RWPE2 (cell line): ENCODE results near the gene CLK4.

Experiments used
- ATAC-seq: fragments of 200-7000 bp; cut with Tn5 transposase; 3 replicates; pipeline ENCODE4 v1.9.1; 2021; ENCODE audit warnings: low read depth
- DNase-seq: peaks from one replicate; pipeline ENCODE4 v3.0.0-alpha.2; 2020; ENCODE audit warnings: low spot score
- H3K27ac ChIP-seq: fragments of 450-650 bp; 2 replicates; pipeline ENCODE4 v1.5.1; 2017; ENCODE audit warnings: mild to moderate bottlenecking; ENCODE audit not compliant: poor library complexity, severe bottlenecking
- H3K27me3 ChIP-seq: fragments of 250-450 bp; sonication (Bioruptor Pico); 2 replicates; pipeline ENCODE4 v1.5.1; 2021; ENCODE audit warnings: mild to moderate bottlenecking, moderate library complexity; ENCODE audit not compliant: insufficient read depth, poor library complexity, severe bottlenecking
- H3K36me3 ChIP-seq: fragments of 250-450 bp; sonication (Bioruptor Pico); 2 replicates; pipeline ENCODE4 v1.5.1; 2020; ENCODE audit warnings: low read depth, mild to moderate bottlenecking, moderate library complexity
- H3K4me1 ChIP-seq: fragments of 250-450 bp; sonication (Bioruptor Pico); 2 replicates; pipeline ENCODE4 v1.5.1; 2021; ENCODE audit warnings: mild to moderate bottlenecking, moderate library complexity; ENCODE audit not compliant: insufficient read depth, poor library complexity, severe bottlenecking
- H3K4me3 ChIP-seq: fragments of 250-450 bp; sonication (Bioruptor Pico); 2 replicates; pipeline ENCODE4 v1.5.1; 2021; ENCODE audit warnings: mild to moderate bottlenecking, moderate library complexity; ENCODE audit not compliant: severe bottlenecking
- H3K9me3 ChIP-seq: fragments of 250-450 bp; sonication (Bioruptor Pico); 2 replicates; pipeline ENCODE4 v1.5.1; 2021; ENCODE audit warnings: mild to moderate bottlenecking, moderate library complexity; ENCODE audit not compliant: severe bottlenecking
- TF ChIP-seq, protein P1 (sequence below): fragments of 450-650 bp; IDR thresholded peaks from one replicate; pipeline ENCODE4 v1.5.1; 2017; ENCODE audit warnings: mild to moderate bottlenecking, moderate library complexity; ENCODE audit not compliant: poor library complexity, severe bottlenecking

CLK4 gene

DNA sequence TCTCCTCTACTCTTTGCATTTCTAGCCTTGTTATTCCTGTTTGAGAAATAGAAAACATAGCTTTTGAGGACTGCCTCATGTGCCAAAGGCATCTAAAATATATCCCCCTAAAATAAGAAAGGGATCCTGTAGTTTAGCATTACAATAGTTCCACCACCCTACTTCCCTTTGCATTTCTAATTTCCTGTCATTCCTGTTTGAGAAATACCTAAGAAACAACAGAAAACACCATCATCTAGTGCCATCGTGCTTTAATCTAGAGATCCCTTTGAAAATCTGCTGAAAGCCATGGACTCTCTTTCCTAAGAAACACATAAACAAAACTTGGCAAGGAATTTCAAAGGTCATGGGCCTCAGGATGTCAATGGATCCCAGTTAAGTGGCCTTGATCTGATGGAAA is 7.5 kb downstream of the CLK4 start:
- no peak for ATAC-seq

DNA sequence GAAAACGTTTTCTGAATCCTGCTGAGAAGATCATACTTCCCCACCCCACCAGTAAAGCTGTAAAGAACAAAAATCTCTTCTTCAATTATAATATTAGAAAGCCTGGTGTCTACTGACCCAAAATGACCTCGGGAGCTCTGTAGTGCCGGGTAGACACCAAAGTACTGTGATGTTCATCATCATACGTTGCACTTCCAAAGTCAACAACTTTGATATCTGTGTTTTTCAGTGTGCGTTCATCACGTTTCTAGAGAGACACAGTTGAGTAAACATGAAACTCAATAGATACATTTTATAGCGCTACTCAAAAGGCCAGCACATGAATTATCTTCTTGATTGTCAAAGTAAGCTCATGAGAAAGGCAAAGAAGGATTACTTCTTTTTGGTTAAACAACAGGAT is 14.6 kb downstream of the CLK4 start:
- ATAC-seq: no peak
- no peaks in the 10 kb centered on the region for H3K27me3 ChIP-seq
- H3K9me3 ChIP-seq: no peaks in the 10 kb centered on the region
- TF ChIP-seq, protein P1, sequence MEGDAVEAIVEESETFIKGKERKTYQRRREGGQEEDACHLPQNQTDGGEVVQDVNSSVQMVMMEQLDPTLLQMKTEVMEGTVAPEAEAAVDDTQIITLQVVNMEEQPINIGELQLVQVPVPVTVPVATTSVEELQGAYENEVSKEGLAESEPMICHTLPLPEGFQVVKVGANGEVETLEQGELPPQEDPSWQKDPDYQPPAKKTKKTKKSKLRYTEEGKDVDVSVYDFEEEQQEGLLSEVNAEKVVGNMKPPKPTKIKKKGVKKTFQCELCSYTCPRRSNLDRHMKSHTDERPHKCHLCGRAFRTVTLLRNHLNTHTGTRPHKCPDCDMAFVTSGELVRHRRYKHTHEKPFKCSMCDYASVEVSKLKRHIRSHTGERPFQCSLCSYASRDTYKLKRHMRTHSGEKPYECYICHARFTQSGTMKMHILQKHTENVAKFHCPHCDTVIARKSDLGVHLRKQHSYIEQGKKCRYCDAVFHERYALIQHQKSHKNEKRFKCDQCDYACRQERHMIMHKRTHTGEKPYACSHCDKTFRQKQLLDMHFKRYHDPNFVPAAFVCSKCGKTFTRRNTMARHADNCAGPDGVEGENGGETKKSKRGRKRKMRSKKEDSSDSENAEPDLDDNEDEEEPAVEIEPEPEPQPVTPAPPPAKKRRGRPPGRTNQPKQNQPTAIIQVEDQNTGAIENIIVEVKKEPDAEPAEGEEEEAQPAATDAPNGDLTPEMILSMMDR: no peak
- DNase-seq: no peak
- no peak overlapping the region for H3K27ac ChIP-seq
- no peak overlapping the region for H3K4me3 ChIP-seq
- peaks cover 2% of the 10 kb centered on the region for H3K4me1 ChIP-seq
- H3K36me3 ChIP-seq: peaks cover 96% of the 10 kb centered on the region

More for the DNA sequence above, 7.5 kb downstream of the CLK4 start:
- TF ChIP-seq, protein P1: no peak
- Histone ChIP-seq H3K4me3 (no peak overlapping the region), H3K36me3 (peaks cover 91% of the 10 kb centered on the region), H3K27ac (no peak overlapping the region), H3K4me1 (peaks cover 10% of the 10 kb centered on the region), H3K27me3 (no peaks in the 10 kb centered on the region), H3K9me3 (no peaks in the 10 kb centered on the region)
- DNase-seq: no peak

DNA sequence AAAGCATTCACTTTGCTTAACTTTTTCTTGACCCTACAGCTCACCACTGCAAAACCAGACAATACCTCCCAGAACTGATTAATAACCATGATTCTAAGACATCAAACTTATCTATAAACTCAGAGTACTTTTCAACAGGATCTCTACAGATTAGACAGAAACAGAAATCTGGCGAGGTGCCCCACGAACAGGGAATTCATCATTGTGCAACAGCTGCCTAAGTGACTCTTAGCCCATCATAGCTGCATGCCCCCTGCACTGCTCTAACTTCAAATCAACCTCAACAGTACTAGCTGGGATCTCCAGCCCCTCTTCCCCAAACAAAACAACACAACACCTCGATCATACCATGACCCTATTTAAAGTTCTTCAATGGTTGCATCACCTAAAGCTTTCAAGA is 20.6 kb downstream of the CLK4 start:
- Histone ChIP-seq H3K4me1 (no peaks in the 10 kb centered on the region), H3K27me3 (no peaks in the 10 kb centered on the region), H3K36me3 (peaks cover 96% of the 10 kb centered on the region), H3K9me3 (no peaks in the 10 kb centered on the region), H3K27ac (no peak overlapping the region), H3K4me3 (no peak overlapping the region)
- DNase-seq: no peak
- TF ChIP-seq, protein P1: no peak
- ATAC-seq: no peak

DNA sequence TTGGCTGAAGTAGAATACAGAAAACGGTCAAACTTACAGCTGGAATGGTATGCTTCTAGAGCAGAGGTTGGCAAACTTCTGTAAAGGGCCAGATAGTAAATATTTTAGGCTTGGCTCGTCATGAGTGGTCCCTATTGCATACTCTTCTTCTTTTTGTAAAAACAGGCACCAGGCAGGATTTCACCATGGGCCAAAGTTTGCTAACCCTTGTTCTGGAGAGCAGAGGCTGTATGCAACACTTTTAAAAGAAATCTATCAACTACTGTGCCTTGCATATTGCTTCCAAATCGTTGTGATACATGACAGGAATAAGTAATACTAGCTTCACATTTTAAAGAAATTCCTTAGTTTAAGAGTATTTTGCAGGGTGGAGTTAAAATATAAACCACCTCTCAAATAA is 21.1 kb downstream of the CLK4 start:
- ATAC-seq: no peak
- peaks cover 96% of the 10 kb centered on the region for H3K36me3 ChIP-seq
- TF ChIP-seq, protein P1: no peak

DNA sequence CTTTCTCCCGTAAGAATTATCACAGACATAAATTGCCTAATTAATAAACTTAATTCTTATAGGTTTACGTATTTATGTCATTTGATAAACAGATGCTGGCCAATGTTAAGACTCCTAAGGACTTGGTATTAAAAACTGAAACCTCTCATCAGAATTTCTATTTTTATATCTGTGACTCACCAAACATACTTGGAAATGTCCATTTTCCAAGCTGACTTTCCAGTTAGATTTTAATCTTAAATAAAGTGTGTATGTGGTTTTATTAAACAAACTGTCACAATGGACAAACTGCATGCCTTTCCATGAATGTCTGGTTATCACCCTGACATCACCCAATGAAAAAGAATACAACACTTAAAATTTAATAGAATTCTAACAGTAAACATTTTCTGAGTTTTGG is 24.1 kb downstream of the CLK4 start:
- ATAC-seq (no peak), DNase-seq (no peak)
- H3K9me3 ChIP-seq: no peaks in the 10 kb centered on the region
- TF ChIP-seq, protein P1: no peak
- H3K4me1 ChIP-seq: no peaks in the 10 kb centered on the region
- H3K27me3 ChIP-seq: no peaks in the 10 kb centered on the region
- H3K36me3 ChIP-seq: peaks cover 67% of the 10 kb centered on the region
- H3K4me3 ChIP-seq: no peak overlapping the region
- H3K27ac ChIP-seq: no peak overlapping the region

More for the DNA sequence above, 21.1 kb downstream of the CLK4 start:
- Histone ChIP-seq H3K27ac (no peak overlapping the region), H3K4me3 (no peak overlapping the region), H3K4me1 (no peaks in the 10 kb centered on the region), H3K9me3 (no peaks in the 10 kb centered on the region), H3K27me3 (no peaks in the 10 kb centered on the region)
- no peak for DNase-seq
